K562 (cell line): Measurements from ENCODE around the gene DGCR2. TPM values are rescaled to one million over a fixed set of nuclear protein-coding genes. Genes with fewer than 3 reads are reported as not detected.

Source experiments
- CBFB ChIP-seq: sonication (generic); formaldehyde crosslinking; IDR thresholded peaks from 2 replicates; pipeline ENCODE4 v1.4.0; 2020; ENCODE audit warnings: mild to moderate bottlenecking, missing genetic modification reagents
- TEAD4 ChIP-seq, 2 experiments: sonication (generic) in 1 of 2; formaldehyde crosslinking in 1 of 2; IDR thresholded peaks; 2 replicates each; pipeline versions ENCODE4 v1.6.1 to v1.8.0; 2012 to 2022; ENCODE audit warnings: borderline replicate concordance in 1 of 2, inconsistent platforms in 1 of 2, low read length in 1 of 2, mild to moderate bottlenecking in 1 of 2, missing genetic modification reagents in 1 of 2
- polyA plus RNA-seq, 8 experiments: library from polyadenylated mRNA; depleted of rRNA in 4 of 8; stranded (reverse) in 5 of 8; unstranded in 3 of 8; fragments of >200 nt; fragmentation: Nextera tagmentation in 2 of 8; fragmentation: Illumina TruSeq in 1 of 8; extraction: Ambion mirVana in 2 of 8; extraction: Trizol in 1 of 8; gene quantifications; 2 replicates each; pipeline versions ENCODE4 v1.2.1 to v1.2.3, GENCODE V29; 2011 to 2014; ENCODE audit warnings: inconsistent platforms in 1 of 8, missing spikeins in 1 of 8
- total RNA-seq, 7 experiments: library from RNA; depleted of rRNA in 6 of 7; stranded (reverse); fragments of >200 nt in 6 of 7; fragmentation: Illumina TruSeq in 2 of 7; extraction: Trizol in 2 of 7; gene quantifications; 2 replicates each; pipeline versions ENCODE4 v1.2.1 to v1.2.3, GENCODE V29; 2011 to 2021; ENCODE audit warnings: low replicate concordance in 1 of 7
- TF ChIP-seq, protein P1 (sequence below), 2 experiments: fragments of 450-650 bp in 1 of 2; sonication (generic) in 1 of 2; formaldehyde crosslinking in 1 of 2; IDR thresholded peaks; 2 replicates each; pipeline versions ENCODE4 v1.7.1 to v1.9.0; 2016 to 2022; ENCODE audit warnings: inconsistent platforms in 1 of 2, mild to moderate bottlenecking in 1 of 2, missing genetic modification reagents in 1 of 2

The DGCR2 gene
- total and polyA plus RNA-seq, 9 of the 15 experiments (the other 6 are each of a cell fraction or from before 2014, with no cell fraction given): 0.69 to 101 (median 56.4) TPM

DNA sequence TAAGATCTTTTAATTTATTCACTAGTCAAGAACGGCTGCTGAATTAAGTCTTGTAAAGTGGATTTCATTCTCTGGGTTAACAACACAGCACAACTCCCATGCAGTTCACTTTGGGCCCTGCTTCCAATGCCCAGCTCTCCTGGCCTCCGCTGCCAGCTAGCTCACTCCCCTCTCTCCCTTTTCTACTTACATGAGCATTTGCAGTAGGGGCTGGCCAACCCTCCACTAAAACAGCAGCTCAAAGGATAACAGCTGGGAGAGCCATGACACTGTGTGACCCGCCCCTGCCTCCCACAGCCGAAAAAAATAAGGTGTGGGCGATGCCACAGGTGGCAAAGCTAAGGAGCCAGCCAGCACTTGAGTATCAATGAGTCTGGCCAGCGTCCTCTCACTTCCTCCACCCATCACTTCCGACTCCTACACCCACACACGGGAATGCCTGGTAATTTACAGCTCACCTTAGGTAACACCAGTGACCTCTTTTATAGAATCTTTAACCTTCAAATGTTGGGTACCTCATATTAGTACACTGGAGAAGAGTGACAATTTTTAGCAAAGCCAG, 56.8 kb downstream of the DGCR2 start (continued):
- TF ChIP-seq TEAD4 (IDR thresholded peaks at IDR 0.05; ENCODE audit: low read length) (no peak), TEAD4 (CRISPR knock-in tag; IDR thresholded peaks at IDR 0.05; ENCODE audit: borderline replicate concordance) (0 out of 2 replicates have a peak, but pooled peaks have one; percentile 61), CBFB (CRISPR knock-in tag) (no peak)
- TF ChIP-seq, protein P1, sequence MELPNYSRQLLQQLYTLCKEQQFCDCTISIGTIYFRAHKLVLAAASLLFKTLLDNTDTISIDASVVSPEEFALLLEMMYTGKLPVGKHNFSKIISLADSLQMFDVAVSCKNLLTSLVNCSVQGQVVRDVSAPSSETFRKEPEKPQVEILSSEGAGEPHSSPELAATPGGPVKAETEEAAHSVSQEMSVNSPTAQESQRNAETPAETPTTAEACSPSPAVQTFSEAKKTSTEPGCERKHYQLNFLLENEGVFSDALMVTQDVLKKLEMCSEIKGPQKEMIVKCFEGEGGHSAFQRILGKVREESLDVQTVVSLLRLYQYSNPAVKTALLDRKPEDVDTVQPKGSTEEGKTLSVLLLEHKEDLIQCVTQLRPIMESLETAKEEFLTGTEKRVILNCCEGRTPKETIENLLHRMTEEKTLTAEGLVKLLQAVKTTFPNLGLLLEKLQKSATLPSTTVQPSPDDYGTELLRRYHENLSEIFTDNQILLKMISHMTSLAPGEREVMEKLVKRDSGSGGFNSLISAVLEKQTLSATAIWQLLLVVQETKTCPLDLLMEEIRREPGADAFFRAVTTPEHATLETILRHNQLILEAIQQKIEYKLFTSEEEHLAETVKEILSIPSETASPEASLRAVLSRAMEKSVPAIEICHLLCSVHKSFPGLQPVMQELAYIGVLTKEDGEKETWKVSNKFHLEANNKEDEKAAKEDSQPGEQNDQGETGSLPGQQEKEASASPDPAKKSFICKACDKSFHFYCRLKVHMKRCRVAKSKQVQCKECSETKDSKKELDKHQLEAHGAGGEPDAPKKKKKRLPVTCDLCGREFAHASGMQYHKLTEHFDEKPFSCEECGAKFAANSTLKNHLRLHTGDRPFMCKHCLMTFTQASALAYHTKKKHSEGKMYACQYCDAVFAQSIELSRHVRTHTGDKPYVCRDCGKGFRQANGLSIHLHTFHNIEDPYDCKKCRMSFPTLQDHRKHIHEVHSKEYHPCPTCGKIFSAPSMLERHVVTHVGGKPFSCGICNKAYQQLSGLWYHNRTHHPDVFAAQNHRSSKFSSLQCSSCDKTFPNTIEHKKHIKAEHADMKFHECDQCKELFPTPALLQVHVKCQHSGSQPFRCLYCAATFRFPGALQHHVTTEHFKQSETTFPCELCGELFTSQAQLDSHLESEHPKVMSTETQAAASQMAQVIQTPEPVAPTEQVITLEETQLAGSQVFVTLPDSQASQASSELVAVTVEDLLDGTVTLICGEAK (IDR thresholded peaks at IDR 0.05): no peak
- TF ChIP-seq, protein P1 (CRISPR knock-in tag; IDR thresholded peaks at IDR 0.05): 0 out of 2 replicates have a peak, but pooled peaks have one; percentile 19
